GM10847 (cell line): ENCODE measurements around the gene VSTM2B.

Experiments used
- POLR2A ChIP-seq: IDR thresholded peaks from 2 replicates; pipeline ENCODE4 v1.6.1; 2011; ENCODE audit not compliant: insufficient read length; ENCODE audit errors: extremely low read depth

The VSTM2B gene

DNA sequence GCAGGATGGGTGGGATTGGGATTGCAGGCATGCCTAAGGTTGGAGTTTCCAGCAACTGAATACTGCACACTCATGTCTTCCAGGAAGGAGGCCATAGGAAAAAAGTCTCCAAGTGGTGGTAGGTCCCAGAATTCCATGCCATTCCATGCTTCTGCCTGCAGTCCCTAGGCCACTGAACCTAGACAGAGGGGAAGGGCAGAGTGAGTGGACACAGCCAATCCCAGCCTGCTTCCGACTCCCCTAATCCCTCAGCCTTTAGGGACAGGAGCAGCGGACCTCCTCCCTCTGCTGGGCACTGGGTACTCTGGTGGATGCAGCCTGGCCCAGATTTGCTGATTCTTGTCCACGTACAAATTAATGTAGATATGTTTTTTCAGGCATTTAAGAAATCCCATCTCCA, 17.0 kb downstream of the VSTM2B start:
- no peak for TF ChIP-seq POLR2A

GRCh38 chr19:29543381-29543780, 17.6 kb downstream of the VSTM2B start:
- TF ChIP-seq POLR2A, result no peak

- TF ChIP-seq POLR2A, result no peak
These were observed 19.0 kb downstream of the VSTM2B start for GRCh38 chr19:29544656-29545360.

DNA sequence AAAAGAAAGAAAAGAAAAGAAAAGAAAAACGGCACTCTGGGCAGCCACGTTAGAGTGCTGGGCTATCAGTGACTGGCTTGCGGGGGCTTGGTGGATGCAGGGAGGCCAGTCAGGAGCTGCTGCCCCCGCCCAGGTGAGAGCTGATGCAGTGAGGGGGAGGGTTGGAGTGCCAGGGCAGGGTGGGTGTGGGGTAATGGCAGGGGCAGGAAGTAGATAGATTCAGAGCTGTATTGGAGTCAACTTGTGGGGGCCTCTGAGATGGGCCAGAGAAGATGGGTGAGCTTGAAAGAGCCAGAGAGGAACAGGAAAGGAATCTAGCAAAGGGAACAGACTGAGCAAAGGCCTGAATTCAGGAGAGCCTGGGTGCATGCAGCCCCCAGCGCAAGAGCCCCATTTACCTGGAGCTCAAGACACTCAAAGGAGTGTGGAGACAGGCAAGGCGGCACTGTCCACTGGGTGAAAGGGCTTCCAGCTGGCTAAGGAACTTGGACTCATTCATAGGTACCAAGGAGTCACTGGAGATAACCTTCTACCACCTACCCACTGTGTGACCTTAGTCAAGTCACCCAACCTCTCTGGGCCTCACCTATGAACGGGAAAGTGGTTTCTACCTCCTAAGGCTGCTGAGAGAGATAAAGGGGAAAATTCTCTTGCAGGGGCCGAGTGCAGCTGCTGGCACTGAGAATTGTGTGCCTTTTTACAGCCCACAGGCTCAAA, 20.2 kb downstream of the VSTM2B start:
- no peak for TF ChIP-seq POLR2A

- TF ChIP-seq POLR2A, result no peak
These were observed 20.9 kb downstream of the VSTM2B start for GRCh38 chr19:29546583-29547190.

DNA sequence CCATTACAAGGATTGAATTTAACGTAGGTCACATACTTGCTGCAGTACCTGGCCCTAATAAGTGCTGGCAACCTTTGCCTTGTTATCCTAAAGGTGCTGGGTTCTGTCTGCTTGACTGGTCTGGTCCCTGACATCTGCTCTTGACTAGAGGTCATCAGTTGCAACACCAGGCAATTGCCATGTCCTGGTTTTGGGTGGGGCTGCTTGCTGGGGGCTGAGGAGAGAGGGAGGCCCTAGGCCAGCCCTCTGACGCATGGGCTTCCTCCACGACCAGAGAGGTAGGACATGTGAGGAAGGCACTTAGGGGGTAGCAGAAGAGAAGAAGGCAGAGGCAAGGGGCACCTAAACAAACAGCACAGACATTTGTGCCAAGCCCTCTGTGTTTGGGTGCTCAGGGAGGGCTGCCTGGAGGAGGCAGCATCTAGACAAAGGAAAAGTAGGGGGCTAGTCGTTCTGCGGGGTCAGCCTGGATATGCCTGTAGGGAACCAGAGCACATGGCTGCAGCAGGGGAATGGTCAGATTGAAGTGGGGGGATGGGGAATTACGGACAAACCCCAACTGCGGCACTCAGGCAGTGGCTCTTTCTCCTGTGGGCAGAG, 21.7 kb downstream of the VSTM2B start:
- no peak for TF ChIP-seq POLR2A

GRCh38 chr19:29547981-29548380, 22.2 kb downstream of the VSTM2B start:
- TF ChIP-seq POLR2A, result no peak

DNA sequence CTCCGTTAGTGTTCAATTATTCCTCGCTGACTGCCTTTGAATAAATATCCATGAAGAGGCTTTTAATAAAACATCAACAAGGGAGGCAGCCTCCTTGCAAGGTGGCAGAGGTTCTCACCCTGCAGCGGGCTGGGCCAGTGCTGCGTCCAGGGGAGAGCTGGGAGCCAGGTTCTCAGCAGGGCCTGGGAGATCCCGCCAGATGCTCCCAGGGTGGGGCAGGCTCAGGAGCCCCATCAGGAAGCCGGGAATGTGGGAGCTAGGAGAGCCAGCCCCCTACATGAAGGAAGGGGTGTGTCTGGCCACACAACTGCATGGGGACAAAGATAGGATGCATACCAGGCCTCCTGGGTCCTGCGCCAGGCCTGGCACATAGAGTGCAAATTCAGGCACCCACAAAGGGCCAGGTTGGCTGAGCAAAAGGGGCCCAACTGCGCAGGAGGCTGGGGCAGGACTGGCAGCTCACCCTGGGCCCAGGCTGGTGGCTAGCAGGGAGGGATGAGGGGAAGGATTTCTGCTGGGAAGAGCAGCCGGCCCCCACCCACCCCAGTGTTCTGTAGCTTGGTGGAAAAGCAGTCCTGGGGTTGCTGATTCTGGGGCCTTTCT, 22.8 kb downstream of the VSTM2B start:
- no peak for TF ChIP-seq POLR2A

DNA sequence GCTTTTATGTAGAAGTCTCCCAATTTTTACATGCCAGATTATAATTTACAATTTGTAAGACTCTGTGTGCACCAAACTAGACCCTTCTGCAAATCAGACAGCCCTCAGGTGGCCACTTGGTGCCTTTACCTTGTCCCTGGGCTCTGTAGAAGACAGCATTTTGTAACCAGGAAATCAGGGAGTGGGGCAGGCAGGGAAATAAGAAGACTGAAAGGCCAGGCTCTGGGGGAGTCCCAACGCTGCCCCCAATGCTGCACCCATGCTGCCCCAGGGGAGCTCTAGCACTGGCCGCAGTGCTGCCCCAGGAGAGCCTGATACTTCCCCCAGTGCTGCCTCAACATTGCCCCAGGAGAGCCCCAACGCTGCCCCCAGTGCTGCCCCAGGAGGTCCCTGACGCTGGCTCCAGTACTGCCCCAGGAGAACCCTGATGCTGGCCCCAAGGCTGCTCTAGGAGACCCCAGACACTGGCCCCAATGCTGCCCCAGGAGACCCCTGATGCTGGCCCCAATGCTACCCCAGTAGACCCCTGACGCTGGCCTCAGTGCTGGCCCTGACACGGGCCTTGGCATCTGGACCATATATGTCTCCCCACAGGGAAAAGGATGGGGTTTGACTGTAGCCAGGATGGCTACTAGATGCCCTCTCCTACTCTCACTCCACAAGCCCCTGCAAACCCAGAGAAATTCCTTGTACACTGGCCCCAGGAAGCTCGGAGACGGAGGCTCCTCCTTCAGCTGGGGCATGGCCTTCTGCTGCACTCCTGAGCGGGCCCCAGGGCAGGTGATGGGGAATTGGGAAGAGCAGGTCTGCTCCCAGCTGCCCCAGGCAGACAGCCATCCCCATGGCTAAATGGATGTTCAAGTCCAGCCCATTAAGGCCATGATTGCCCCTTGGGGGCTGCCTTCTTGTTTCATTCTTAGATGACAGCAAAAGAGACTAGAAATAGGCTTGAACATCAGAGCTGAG, 23.6 kb downstream of the VSTM2B start:
- TF ChIP-seq POLR2A, result no peak

- no peak for TF ChIP-seq POLR2A
These were observed 25.1 kb downstream of the VSTM2B start for GRCh38 chr19:29550896-29551295.

DNA sequence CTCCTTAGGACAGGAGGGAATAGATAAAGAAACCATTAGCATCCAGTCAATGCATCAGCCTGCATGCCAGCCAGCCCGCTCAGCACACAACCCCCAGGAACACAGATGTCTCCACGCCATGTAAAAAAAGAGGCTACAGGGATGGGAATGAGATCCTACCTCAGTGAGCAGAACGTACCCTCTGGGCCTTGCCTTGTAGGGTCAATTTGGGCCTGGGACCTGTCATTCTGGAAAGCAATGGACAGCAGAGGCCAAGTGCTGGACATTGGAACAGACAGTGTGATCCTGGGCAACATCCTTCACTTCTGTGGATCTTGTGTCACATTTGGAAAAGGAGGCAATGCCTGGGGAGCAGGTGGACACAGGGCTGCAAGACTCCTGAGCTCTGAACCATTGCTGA, 26.0 kb downstream of the VSTM2B start:
- no peak for TF ChIP-seq POLR2A

DNA sequence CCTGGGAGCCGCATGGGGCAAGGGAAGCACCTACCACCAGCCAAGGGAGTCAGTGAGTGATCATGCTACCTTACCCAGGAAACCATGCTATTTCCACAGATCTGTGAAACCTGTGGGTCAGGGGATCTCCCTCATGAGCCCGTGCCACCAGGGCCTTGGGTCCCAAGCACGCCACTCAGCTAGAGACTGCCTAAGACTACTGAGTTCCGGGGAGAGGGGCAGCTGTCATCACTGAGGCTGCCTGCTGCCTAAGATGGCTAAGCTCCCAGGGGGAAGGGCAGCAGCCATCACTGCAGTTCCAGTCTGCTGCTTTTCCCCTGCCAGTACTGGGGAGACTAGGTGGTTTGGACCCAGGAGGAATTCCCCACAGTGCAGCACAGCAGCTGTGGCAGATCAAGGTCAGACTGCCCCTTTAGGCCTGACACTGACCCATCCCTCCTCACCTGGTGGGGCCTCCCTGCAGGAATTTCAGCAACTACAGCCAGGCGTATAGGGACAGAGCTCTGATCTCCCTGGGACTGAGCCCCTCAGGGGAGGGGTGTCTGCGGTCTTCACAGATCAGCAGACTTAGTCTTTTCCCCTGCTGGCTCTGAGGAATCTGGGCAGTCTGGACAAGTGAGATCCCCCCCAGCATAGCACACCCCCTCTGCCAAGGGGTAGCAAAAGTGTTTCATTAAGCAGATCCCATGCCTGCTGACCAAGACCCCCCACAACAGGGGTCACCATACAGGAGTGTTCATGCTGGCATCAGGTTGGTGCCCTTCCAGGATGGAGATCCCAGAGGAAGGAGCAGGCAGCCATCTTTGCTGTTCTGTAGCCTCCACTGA, 26.9 kb downstream of the VSTM2B start:
- TF ChIP-seq POLR2A, result no peak

GRCh38 chr19:29554149-29554548, 28.4 kb downstream of the VSTM2B start:
- no peak for TF ChIP-seq POLR2A

DNA sequence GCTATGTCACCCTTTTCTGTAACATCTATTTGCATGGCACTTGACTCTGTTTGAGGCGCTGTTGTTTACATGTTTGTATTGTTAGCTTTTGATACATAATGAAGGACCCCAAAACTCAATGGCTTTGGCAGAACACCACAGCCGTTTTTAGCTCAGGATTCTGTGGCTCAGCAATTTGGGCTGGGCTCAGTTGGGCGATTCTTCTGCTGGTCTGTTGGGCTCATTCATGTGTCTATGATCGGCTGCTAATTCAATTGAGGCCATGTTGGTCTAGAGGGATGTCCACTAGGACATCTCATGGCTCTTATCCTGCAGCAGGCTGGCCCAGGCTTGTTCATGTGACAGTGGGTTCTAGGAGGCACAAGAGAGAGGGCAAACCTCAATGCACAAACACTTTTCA, 33.9 kb downstream of the VSTM2B start:
- no peak for TF ChIP-seq POLR2A
